ENCODE measurements around the gene RNU6-1.

- TF ChIP-seq CTCF (IDR thresholded peaks at IDR 0.05; ENCODE audit: low read length), result no peak
- TF ChIP-seq EZH2 (IDR thresholded peaks at IDR 0.05; ENCODE audit: borderline replicate concordance, low read length), result no peak
These were observed 38.9 kb upstream of the RNU6-1 start for GRCh38 chr15:67878712-67879206.

All from OCI-LY1 (cell line).